Naive thymus-derived CD4-positive, alpha-beta T cell (primary cell): ENCODE data around the gene ARRDC4. TPM values are rescaled to one million over a fixed set of nuclear protein-coding genes. Genes with fewer than 3 reads are reported as not detected.
A peak's percentile ranks its signal among the peaks of the same experiment; 100 is the strongest.

Experiments
- ATAC-seq: fragments of 150-1000 bp; cut with Tn5 transposase; 2 replicates; pipeline ENCODE4 v1.10.0; 2021; ENCODE audit warnings: mild to moderate bottlenecking, moderate library complexity
- CTCF ChIA-PET: fragments of 350-600 bp; sonication (Branson Sonifier 250); formaldehyde crosslinking; loops from one replicate; lab custom pipeline; 2021; ENCODE audit warnings: antibody characterized with exemption; lab: Charles Lee
- POLR2A ChIA-PET: fragments of 350-600 bp; sonication (Branson Sonifier 250); formaldehyde crosslinking; loops from one replicate; lab custom pipeline; 2021; ENCODE audit warnings: antibody characterized with exemption, inconsistent platforms; lab: Charles Lee
- DNase-seq, 9 donors: peaks; one replicate each; pipeline versions ENCODE4 v3.0.0 to v3.0.0-alpha.2; 2020 to 2022; ENCODE audit warnings: mixed read lengths in 1 of 9
- H3K27ac ChIP-seq: one replicate; pipeline ENCODE4 v1.7.0; 2013; ENCODE audit warnings: mild to moderate bottlenecking, low read depth, low read length, moderate library complexity
- H3K27me3 ChIP-seq, 2 donors: one replicate each; pipeline ENCODE4 v1.7.0; 2013; ENCODE audit warnings: low read length in 2 of 2, mild to moderate bottlenecking in 2 of 2, moderate library complexity in 2 of 2; ENCODE audit not compliant: control insufficient read depth in 2 of 2, insufficient read depth in 2 of 2
- H3K36me3 ChIP-seq, 3 experiments: 1 replicate in 2 of 3; 2 replicates in 1 of 3; pipeline ENCODE4 v1.7.0; 2013; ENCODE audit warnings: low read length in 3 of 3, mild to moderate bottlenecking in 3 of 3, moderate library complexity in 1 of 3; ENCODE audit not compliant: insufficient read depth in 3 of 3, control insufficient read depth in 2 of 3
- H3K4me1 ChIP-seq, 2 donors: one replicate each; pipeline ENCODE4 v1.7.0; 2013; ENCODE audit warnings: low read length in 2 of 2, mild to moderate bottlenecking in 2 of 2, moderate library complexity in 1 of 2; ENCODE audit not compliant: control insufficient read depth in 2 of 2, insufficient read depth in 2 of 2
- H3K4me3 ChIP-seq: 2 replicates; pipeline ENCODE4 v1.7.0; 2013; ENCODE audit warnings: mild to moderate bottlenecking, low read length
- H3K9me3 ChIP-seq, 3 experiments: 1 replicate in 2 of 3; 2 replicates in 1 of 3; pipeline ENCODE4 v1.7.0; 2013; ENCODE audit warnings: low read length in 3 of 3; ENCODE audit not compliant: control insufficient read depth in 2 of 3
- H3K27ac Mint-ChIP-seq, 9 donors: one replicate each; pipeline ENCODE4 v1.8.0; 2020 to 2022; ENCODE audit warnings: mixed read lengths in 9 of 9, mild to moderate bottlenecking in 8 of 9, moderate library complexity in 5 of 9, inconsistent platforms in 2 of 9
- H3K27me3 Mint-ChIP-seq, 5 donors: one replicate each; pipeline ENCODE4 v1.8.0; 2021 to 2022; ENCODE audit warnings: mixed read lengths in 5 of 5, mild to moderate bottlenecking in 1 of 5
- H3K36me3 Mint-ChIP-seq, 5 donors: one replicate each; pipeline ENCODE4 v1.8.0; 2020 to 2022; ENCODE audit warnings: mixed read lengths in 5 of 5, mild to moderate bottlenecking in 3 of 5, inconsistent platforms in 1 of 5
- H3K4me1 Mint-ChIP-seq, 7 donors: one replicate each; pipeline ENCODE4 v1.8.0; 2020 to 2022; ENCODE audit warnings: mixed read lengths in 7 of 7, mild to moderate bottlenecking in 3 of 7, inconsistent platforms in 1 of 7
- H3K4me3 Mint-ChIP-seq, 10 donors: one replicate each; pipeline ENCODE4 v1.8.0; 2020 to 2022; ENCODE audit warnings: mild to moderate bottlenecking in 10 of 10, mixed read lengths in 10 of 10, moderate library complexity in 6 of 10, inconsistent platforms in 2 of 10
- H3K9me3 Mint-ChIP-seq, 11 donors: one replicate each; pipeline ENCODE4 v1.8.0; 2020 to 2022; ENCODE audit warnings: mixed read lengths in 11 of 11, mild to moderate bottlenecking in 4 of 11, inconsistent platforms in 1 of 11, moderate library complexity in 1 of 11
- intact Hi-C, 2 donors: fragments of 100-400 bp; cut with micrococcal nuclease; formaldehyde crosslinking; loops; one replicate each; pipeline ENCODE4 v1.15.1; 2023
- polyA plus RNA-seq, 2 donors: library from polyadenylated mRNA; unstranded; fragments of 300-500 nt; fragmentation: Illumina TruSeq; gene quantifications; one replicate each; pipeline ENCODE4 v1.2.3, GENCODE V29; 2021
- total RNA-seq, 6 experiments: library from RNA in 5 of 6; stranded (reverse) in 5 of 6; gene quantifications; 1 replicate in 5 of 6; 2 replicates in 1 of 6; pipeline ENCODE4 v1.2.3 and lab custom pipeline; 2021 to 2026

Gene ARRDC4
- total and polyA plus RNA-seq, 7 experiments from 2014 or later, result 0.59 to 6.8 (median 0.90) TPM

- Histone ChIP-seq H3K4me3 (no peak overlapping the region), H3K27ac (no peak overlapping the region), H3K9me3 (no peaks in the 10 kb centered on the region), H3K27me3 (no peaks in the 10 kb centered on the region), H3K4me1 (peaks cover 0 to 2% of the 10 kb centered on the region in 2 donors), H3K36me3 (no peaks in the 10 kb centered on the region)
- DNase-seq (no peak), ATAC-seq (peak; percentile 17)
- ChIA-PET CTCF (no interaction called here), POLR2A (no interaction called here)
- no peaks in the 10 kb centered on the region for H3K27me3 Mint-ChIP-seq
- no peak overlapping the region for H3K27ac Mint-ChIP-seq
- intact Hi-C loops, result no loop called here
- no peaks in the 10 kb centered on the region for H3K9me3 Mint-ChIP-seq
- no peaks in the 10 kb centered on the region for H3K36me3 Mint-ChIP-seq
- peaks cover 5 to 10% (median 10%) of the 10 kb centered on the region in 7 donors for H3K4me1 Mint-ChIP-seq
- H3K4me3 Mint-ChIP-seq, result no peak overlapping the region
These were observed 40.0 kb downstream of the ARRDC4 start for GRCh38 chr15:98000249-98001203.

- DNase-seq (no peak), ATAC-seq (peak; percentile 14)
- CTCF ChIA-PET, result no interaction called here
These were observed 41.2 kb downstream of the ARRDC4 start for GRCh38 chr15:98001663-98002194.

GRCh38 chr15:98002419-98002818 is 41.9 kb downstream of the ARRDC4 start:
- Mint-ChIP-seq H3K27ac (no peak overlapping the region), H3K27me3 (no peaks in the 10 kb centered on the region), H3K36me3 (no peaks in the 10 kb centered on the region), H3K9me3 (no peaks in the 10 kb centered on the region), H3K4me1 (no peaks in the 10 kb centered on the region), H3K4me3 (no peak overlapping the region)
- no peak overlapping the region for H3K27ac ChIP-seq
- ATAC-seq, result no peak
- POLR2A ChIA-PET, result no interaction called here
- intact Hi-C loops, result no loop called here
- no peak for DNase-seq
- no peaks in the 10 kb centered on the region for H3K9me3 ChIP-seq
- H3K4me1 ChIP-seq, result no peaks in the 10 kb centered on the region
- no peaks in the 10 kb centered on the region for H3K27me3 ChIP-seq
- H3K36me3 ChIP-seq, result no peaks in the 10 kb centered on the region
- H3K4me3 ChIP-seq, result no peak overlapping the region
- CTCF ChIA-PET, result no interaction called here

More at GRCh38 chr15:98001663-98002194, 41.2 kb downstream of the ARRDC4 start:
- no peaks in the 10 kb centered on the region for H3K4me1 ChIP-seq
- H3K27ac ChIP-seq, result no peak overlapping the region
- H3K4me3 ChIP-seq, result no peak overlapping the region
- Mint-ChIP-seq H3K27ac (no peak overlapping the region), H3K9me3 (no peaks in the 10 kb centered on the region), H3K36me3 (no peaks in the 10 kb centered on the region), H3K27me3 (no peaks in the 10 kb centered on the region), H3K4me1 (no peaks in the 10 kb centered on the region), H3K4me3 (no peak overlapping the region)
- H3K36me3 ChIP-seq, result no peaks in the 10 kb centered on the region
- POLR2A ChIA-PET, result no interaction called here
- H3K9me3 ChIP-seq, result no peaks in the 10 kb centered on the region
- no peaks in the 10 kb centered on the region for H3K27me3 ChIP-seq
- intact Hi-C loops, result no loop called here

- no peak overlapping the region for H3K4me3 Mint-ChIP-seq
- no peaks in the 10 kb centered on the region for H3K36me3 Mint-ChIP-seq
- CTCF ChIA-PET, result no interaction called here
- Histone ChIP-seq H3K4me3 (no peak overlapping the region), H3K36me3 (no peaks in the 10 kb centered on the region), H3K27me3 (no peaks in the 10 kb centered on the region), H3K4me1 (no peaks in the 10 kb centered on the region), H3K9me3 (no peaks in the 10 kb centered on the region), H3K27ac (no peak overlapping the region)
- no peak for DNase-seq
- H3K4me1 Mint-ChIP-seq, result no peaks in the 10 kb centered on the region
- intact Hi-C loops, result no loop called here
- no peaks in the 10 kb centered on the region for H3K27me3 Mint-ChIP-seq
- no peak overlapping the region for H3K27ac Mint-ChIP-seq
- no peaks in the 10 kb centered on the region for H3K9me3 Mint-ChIP-seq
- POLR2A ChIA-PET, result no interaction called here
- no peak for ATAC-seq
These were observed 42.4 kb downstream of the ARRDC4 start for GRCh38 chr15:98002866-98003265.

GRCh38 chr15:98003518-98003917 is 43.0 kb downstream of the ARRDC4 start:
- Mint-ChIP-seq H3K27ac (no peak overlapping the region), H3K27me3 (no peaks in the 10 kb centered on the region)
- ATAC-seq, result no peak

GRCh38 chr15:98003996-98004395 is 43.5 kb downstream of the ARRDC4 start:
- Histone ChIP-seq H3K27ac (no peak overlapping the region), H3K4me3 (no peak overlapping the region), H3K4me1 (no peaks in the 10 kb centered on the region), H3K36me3 (no peaks in the 10 kb centered on the region), H3K27me3 (no peaks in the 10 kb centered on the region), H3K9me3 (no peaks in the 10 kb centered on the region)
- intact Hi-C loops, result no loop called here
- ATAC-seq (no peak), DNase-seq (no peak)
- ChIA-PET POLR2A (no interaction called here), CTCF (no interaction called here)
- Mint-ChIP-seq H3K4me3 (no peak overlapping the region), H3K4me1 (no peaks in the 10 kb centered on the region), H3K27me3 (peaks cover 0 to under 1% (median 0%) of the 10 kb centered on the region in 5 donors), H3K27ac (no peak overlapping the region), H3K36me3 (no peaks in the 10 kb centered on the region), H3K9me3 (no peaks in the 10 kb centered on the region)

More at GRCh38 chr15:98003518-98003917, 43.0 kb downstream of the ARRDC4 start:
- Histone ChIP-seq H3K4me3 (no peak overlapping the region), H3K27me3 (no peaks in the 10 kb centered on the region), H3K36me3 (no peaks in the 10 kb centered on the region), H3K27ac (no peak overlapping the region), H3K4me1 (no peaks in the 10 kb centered on the region), H3K9me3 (no peaks in the 10 kb centered on the region)
- Mint-ChIP-seq H3K4me3 (no peak overlapping the region), H3K4me1 (no peaks in the 10 kb centered on the region), H3K9me3 (no peaks in the 10 kb centered on the region), H3K36me3 (no peaks in the 10 kb centered on the region)
- DNase-seq, result no peak
- POLR2A ChIA-PET, result no interaction called here
- intact Hi-C loops, result no loop called here
- CTCF ChIA-PET, result no interaction called here
